HG02884 (cell line): ENCODE measurements around the gene TTLL1.

Experiments
- ATAC-seq: cut with Tn5 transposase; IDR thresholded peaks from one replicate; pipeline ENCODE4 v1.9.1; 2021; ENCODE audit warnings: mild to moderate bottlenecking, moderate library complexity; ENCODE audit not compliant: unreplicated experiment

Gene TTLL1

GRCh38 chr22:43014869-43015676 is 74.1 kb downstream of the TTLL1 start, which contains the start of gene PACSIN2:
TSS of gene PACSIN2 (minus strand) at chr22:43015149. CDS start at chr22:42912080, 103,069 bp downstream.
- peak; percentile 91 for ATAC-seq

DNA sequence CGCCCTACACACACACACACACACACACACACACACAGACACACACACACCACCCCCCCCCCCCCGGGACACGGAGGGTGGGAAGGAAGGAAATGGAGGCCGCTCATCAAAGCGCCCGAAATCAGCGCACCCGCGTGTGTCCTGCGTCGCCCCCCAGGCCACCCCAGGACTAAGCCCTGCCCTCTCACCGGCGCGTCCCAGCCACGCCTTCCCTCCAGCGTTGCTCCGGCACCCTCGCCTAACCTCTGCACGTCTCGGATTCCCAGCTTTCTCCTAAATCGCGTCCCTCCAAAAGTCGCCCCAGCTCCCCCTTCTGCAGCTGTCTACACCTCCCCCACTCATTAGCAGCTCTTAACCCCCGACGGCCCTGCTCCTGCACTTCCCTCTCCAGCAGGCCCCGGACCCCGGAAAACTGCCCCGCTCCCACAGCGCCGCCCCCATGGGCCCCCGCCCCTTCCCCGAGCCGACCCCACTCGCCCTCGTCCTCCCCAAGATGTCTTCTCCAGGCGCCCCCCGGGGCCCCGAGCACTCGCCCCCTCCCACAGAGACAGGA is 74.8 kb downstream of the TTLL1 start:
- ATAC-seq: peak; percentile 10

DNA sequence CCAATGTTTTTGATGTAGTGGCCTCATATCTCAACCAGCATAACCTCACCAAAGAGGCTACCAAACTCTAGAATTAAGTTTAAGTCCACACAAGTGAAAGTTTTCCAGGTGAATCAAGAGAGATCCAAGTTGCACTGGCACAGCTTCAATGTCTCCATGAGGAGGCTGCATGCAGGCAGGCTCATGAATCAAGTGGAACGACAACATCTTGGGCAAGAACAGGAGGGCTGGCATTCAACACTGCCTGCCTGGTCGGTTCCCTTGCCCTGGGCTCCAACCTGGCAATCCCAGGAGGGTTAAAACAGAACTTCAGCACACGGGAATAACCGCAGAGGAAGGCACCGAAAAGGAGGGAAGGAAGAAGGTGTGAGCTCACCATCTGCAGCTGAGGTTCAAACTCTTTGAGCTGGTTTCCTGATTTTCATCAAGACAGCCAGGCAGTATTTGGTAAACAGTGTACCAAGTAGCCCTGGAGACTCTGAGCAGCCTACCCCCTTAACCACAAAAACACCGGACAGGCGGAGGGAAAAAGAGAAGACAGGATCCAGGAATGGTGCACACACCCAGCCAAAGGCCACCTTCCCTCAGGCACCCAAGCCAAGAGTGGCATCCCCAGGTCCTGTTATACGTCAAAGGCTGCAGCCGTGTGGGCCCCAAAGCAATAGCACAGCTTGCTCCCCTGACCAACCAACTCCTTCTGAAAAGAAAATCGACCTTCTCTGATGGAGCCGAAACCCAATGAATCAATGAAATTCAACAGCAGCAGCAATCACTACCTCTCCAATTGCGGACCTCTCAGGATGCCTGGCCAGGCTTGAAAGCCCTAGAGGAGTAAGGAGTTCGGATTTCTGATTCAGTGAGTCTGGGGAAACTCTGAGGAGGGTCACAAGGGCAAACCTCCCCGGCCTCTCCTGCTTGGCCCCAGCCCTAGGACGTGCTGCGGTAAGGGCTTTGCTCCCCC is 75.6 kb downstream of the TTLL1 start:
- ATAC-seq: no peak

DNA sequence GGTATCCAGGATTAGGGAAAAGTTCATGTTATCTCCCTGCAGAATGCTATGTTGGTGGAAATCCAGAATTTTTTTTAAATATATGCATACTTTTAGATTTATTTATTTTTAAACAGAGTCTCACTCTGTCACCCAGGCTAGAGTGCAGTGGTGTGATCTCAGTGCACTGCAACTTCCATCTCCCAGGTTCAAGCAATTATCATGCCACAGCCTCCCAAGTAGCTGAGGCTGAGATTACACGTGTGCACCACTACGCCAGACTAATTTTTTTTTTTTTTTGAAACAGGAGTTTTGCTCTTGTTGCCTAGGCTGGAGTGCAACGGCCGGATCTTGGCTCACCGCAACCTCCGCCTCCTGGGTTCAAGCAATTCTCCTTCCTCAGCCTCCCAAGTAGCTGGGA is 76.8 kb downstream of the TTLL1 start:
- ATAC-seq: no peak

DNA sequence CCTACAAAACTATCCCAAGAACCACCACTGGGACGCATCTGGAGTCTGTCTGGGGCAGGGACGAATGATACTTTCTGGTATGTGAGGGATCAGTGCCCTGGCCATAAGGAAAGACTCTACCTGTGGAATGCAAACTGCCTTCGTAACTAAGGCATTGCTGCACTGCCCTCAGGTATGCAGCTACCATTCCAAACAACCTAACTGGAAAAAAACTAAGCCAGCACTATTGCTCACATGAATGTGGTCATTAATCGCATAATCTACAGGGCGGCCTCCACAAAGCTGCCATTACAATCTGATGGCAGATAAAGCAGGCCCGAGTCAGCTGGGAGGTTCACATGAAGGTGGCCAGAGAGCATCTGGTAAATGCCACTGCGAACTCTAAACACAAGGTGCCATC is 78.1 kb downstream of the TTLL1 start:
- no peak for ATAC-seq

- ATAC-seq: no peak
Observed at GRCh38 chr22:43009444-43009843, 79.7 kb downstream of the TTLL1 start.

DNA sequence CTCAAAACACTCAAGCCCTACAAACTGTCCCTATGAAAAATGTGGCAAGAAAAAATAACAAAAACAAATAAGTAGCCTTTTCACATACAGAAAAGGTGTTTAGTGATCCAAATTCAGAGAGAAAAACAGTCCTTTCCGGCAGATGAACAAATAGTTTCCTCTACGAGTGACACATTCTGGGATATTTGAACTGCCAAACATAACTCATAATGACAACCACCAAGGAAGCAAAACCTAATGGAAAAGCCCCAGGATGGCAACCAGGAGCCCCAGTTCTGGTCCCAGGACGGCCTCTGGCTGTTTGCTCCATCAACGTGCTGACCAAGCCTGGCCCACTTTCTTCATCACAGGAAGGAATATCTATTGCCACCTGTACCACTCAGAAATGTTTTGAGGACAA is 80.3 kb downstream of the TTLL1 start:
- ATAC-seq: no peak

- no peak for ATAC-seq
Observed at GRCh38 chr22:43008509-43008908, 80.7 kb downstream of the TTLL1 start.

GRCh38 chr22:43007519-43008102 is 81.6 kb downstream of the TTLL1 start:
- ATAC-seq: no peak

- no peak for ATAC-seq
Observed at GRCh38 chr22:43006753-43007152, 82.4 kb downstream of the TTLL1 start.

- no peak for ATAC-seq
Observed at GRCh38 chr22:43006016-43006505, 83.1 kb downstream of the TTLL1 start.

GRCh38 chr22:43005106-43005505 is 84.1 kb downstream of the TTLL1 start:
- no peak for ATAC-seq

- ATAC-seq: no peak
Observed at GRCh38 chr22:43004362-43005035, 84.7 kb downstream of the TTLL1 start.

DNA sequence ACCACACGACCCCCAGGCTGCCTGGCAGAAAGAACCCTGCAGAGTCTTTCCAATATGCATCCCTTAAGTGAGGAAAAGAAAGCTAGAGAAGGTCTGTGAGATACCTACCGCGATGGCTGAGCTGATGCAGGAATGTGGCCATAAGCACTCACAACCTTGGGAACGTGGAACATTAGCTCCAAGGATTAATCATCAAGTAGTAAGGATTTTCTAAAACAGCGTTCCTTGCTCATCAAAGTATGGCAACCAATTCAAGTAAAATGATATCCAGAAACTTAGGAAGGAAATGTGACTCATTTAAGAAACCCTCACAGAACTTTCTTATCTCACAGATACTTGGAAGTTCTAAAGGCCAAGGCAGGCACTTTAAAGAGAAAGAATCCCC is 87.0 kb downstream of the TTLL1 start:
- no peak for ATAC-seq

DNA sequence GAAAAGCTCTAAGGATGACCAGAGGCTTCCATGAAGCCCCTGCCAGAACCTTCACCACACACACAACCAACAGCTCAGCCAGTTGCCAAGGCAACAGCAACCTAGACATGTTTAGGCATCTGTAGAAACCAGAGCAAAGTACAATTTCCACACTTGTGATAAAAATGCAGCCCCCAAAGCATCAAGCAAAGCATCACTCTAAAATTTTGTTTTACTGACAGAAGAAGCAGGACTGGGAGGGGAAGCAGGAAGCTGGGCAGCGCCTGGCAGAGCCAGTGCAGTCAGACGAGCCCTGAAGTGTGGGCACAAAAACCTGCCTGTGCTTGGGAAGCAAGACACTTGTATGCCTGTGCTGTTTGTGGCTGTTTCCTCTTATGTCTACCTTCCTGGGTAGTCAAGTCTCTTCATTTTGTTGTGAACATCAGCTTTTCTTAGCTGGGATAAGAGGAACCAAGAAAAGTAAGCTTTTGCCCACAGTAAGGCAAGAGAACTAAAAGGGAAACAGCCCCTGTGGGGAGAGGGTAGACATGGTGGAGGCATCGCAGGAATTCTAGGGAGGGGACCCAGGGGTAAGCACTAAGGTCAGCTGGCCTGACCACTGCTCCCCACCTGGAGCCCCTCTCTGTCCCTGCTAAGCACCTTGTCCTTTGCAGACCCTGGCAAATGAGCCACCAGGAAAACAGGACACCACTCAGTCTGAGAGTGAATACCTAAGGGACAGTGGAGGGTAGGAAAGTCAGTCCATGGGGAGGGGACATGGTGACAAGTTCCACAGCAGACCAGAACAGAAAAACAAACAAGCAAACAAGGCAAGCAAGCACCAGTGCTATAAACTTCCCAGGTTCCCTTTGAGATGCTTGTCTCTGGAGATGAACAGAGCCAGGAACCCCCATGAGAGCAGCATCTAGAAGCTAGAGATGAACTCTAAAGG is 87.7 kb downstream of the TTLL1 start:
- ATAC-seq: no peak

- no peak for ATAC-seq
Observed at GRCh38 chr22:43000441-43001175, 88.6 kb downstream of the TTLL1 start.

- no peak for ATAC-seq
Observed at GRCh38 chr22:42997582-42998090, 91.6 kb downstream of the TTLL1 start.

DNA sequence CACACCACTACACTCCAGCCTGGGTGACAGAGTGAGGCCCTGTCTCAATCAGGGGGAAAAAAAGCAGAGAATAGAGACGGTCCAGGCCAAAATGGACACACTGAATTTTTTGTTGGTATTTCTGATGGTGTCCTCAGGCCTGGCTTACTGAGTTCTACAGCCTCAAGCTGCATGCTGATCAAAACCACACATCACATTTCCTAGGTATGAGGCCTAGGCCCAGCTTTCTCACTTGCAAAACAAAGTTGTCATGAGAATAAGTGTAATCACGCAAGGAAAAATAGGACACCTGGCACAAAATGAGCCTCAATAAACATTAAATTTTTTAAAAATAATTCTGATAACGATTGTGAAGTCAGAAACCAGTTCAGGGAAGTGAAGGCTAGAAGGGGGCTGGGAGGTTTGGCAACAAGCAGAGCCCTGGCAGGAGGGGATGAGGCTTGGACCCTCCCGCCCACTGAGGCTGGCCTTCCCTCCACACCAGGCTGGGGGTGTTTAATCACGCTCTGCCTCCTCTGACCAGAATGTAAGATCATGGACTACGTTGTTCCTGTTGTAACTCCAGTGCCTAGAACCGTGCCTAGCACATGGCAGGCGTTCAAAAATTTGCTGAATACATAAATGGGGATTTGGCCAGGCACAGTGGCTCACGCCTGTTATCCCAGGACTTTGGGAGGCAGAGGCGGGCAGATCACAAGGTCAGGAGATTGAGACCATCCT is 92.4 kb downstream of the TTLL1 start:
- ATAC-seq: no peak
